Measurements from ENCODE around the gene MOSMO.

Gene MOSMO

GRCh38 chr16:22008215-22009059 lies 526 bp downstream of the MOSMO start:
- no peak for TF ChIP-seq CTCF (IDR thresholded peaks at IDR 0.05; ENCODE audit: low read depth, low read length, missing control alignments)
- H3K4me3 ChIP-seq (replicated peaks; ENCODE audit: low read depth, low read length), result peak overlapping the region; percentile 82
- DNase-seq (ENCODE audit: extremely low read depth, low read depth), result no peak

GRCh38 chr16:22010902-22011301 lies 3.0 kb downstream of the MOSMO start:
- no peak for DNase-seq (ENCODE audit: extremely low read depth, low read depth)
- no peak overlapping the region for H3K4me3 ChIP-seq (replicated peaks; ENCODE audit: low read depth, low read length)
- TF ChIP-seq CTCF (IDR thresholded peaks at IDR 0.05; ENCODE audit: low read depth, low read length, missing control alignments), result no peak

- H3K4me3 ChIP-seq (replicated peaks; ENCODE audit: low read depth, low read length), result no peak overlapping the region
Measured at GRCh38 chr16:22012241-22012640, 4.3 kb downstream of the MOSMO start.

GRCh38 chr16:22013486-22013885 lies 5.6 kb downstream of the MOSMO start:
- DNase-seq (ENCODE audit: extremely low read depth, low read depth), result no peak
- H3K4me3 ChIP-seq (replicated peaks; ENCODE audit: low read depth, low read length), result no peak overlapping the region
- no peak for TF ChIP-seq CTCF (IDR thresholded peaks at IDR 0.05; ENCODE audit: low read depth, low read length, missing control alignments)

More at GRCh38 chr16:22012241-22012640, 4.3 kb downstream of the MOSMO start:
- no peak for DNase-seq (ENCODE audit: extremely low read depth, low read depth)
- no peak for TF ChIP-seq CTCF (IDR thresholded peaks at IDR 0.05; ENCODE audit: low read depth, low read length, missing control alignments)

- TF ChIP-seq CTCF (IDR thresholded peaks at IDR 0.05; ENCODE audit: low read depth, low read length, missing control alignments), result no peak
- no peak for DNase-seq (ENCODE audit: extremely low read depth, low read depth)
Measured at GRCh38 chr16:22014271-22014873, 6.5 kb downstream of the MOSMO start.

GRCh38 chr16:22016927-22017326 lies 9.0 kb downstream of the MOSMO start:
- no peak for TF ChIP-seq CTCF (IDR thresholded peaks at IDR 0.05; ENCODE audit: low read depth, low read length, missing control alignments)
- H3K4me3 ChIP-seq (replicated peaks; ENCODE audit: low read depth, low read length), result no peak overlapping the region
- no peak for DNase-seq (ENCODE audit: extremely low read depth, low read depth)

More at GRCh38 chr16:22014271-22014873, 6.5 kb downstream of the MOSMO start:
- no peak overlapping the region for H3K4me3 ChIP-seq (replicated peaks; ENCODE audit: low read depth, low read length)

Data from HFF-Myc (cell line).